Mammary microvascular endothelial cell (primary cell): ENCODE data around the gene GIGYF2. TPM values are rescaled to one million over a fixed set of nuclear protein-coding genes. Genes with fewer than 3 reads are reported as not detected.

Source experiments
- total RNA-seq: library from RNA; depleted of rRNA; stranded (reverse); fragments of >200 nt; gene quantifications from 2 replicates; pipeline ENCODE4 v1.2.3, GENCODE V29; 2015

Gene GIGYF2, protein sequence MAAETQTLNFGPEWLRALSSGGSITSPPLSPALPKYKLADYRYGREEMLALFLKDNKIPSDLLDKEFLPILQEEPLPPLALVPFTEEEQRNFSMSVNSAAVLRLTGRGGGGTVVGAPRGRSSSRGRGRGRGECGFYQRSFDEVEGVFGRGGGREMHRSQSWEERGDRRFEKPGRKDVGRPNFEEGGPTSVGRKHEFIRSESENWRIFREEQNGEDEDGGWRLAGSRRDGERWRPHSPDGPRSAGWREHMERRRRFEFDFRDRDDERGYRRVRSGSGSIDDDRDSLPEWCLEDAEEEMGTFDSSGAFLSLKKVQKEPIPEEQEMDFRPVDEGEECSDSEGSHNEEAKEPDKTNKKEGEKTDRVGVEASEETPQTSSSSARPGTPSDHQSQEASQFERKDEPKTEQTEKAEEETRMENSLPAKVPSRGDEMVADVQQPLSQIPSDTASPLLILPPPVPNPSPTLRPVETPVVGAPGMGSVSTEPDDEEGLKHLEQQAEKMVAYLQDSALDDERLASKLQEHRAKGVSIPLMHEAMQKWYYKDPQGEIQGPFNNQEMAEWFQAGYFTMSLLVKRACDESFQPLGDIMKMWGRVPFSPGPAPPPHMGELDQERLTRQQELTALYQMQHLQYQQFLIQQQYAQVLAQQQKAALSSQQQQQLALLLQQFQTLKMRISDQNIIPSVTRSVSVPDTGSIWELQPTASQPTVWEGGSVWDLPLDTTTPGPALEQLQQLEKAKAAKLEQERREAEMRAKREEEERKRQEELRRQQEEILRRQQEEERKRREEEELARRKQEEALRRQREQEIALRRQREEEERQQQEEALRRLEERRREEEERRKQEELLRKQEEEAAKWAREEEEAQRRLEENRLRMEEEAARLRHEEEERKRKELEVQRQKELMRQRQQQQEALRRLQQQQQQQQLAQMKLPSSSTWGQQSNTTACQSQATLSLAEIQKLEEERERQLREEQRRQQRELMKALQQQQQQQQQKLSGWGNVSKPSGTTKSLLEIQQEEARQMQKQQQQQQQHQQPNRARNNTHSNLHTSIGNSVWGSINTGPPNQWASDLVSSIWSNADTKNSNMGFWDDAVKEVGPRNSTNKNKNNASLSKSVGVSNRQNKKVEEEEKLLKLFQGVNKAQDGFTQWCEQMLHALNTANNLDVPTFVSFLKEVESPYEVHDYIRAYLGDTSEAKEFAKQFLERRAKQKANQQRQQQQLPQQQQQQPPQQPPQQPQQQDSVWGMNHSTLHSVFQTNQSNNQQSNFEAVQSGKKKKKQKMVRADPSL (N-terminal part only)
- 28.2 and 33.0 TPM in 2 replicates for total RNA-seq

DNA sequence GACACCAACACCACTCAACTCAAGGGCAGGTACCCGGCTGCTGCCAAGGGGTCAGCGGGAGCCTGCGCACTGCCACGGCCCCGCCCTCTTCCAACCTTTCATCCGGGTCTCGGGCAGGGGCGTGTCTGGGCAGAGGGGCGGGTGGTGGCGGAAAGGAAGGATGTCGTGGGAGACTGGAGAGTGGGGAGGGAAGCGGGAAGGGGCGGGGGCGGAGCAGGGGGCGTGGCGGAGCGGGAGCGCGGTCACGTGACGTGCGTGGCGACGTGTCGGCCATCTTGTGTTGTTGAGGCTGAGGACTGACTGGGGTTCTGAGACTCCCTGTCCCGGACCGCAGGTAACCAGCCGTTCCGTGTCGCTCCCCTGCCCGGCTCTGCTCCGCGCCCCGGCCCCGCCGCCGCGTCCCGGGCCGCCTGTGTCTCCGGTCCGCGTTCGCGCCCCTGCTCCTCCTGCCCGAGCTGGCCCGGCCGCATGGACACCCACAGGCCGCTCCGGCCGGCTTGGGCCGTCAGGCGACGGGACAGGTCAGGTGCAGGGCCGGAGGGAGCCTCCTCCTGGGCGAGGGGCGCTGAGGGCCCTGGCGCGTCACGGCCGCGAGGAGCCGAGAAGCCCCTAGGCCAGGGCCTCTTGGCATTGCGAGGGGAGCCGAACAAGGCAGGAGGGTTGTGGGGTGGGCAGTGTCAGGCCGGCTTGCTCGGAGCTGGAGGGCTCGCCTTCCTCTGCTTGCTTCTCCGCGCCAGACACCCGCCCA lies at the start of gene GIGYF2:
TSS of gene GIGYF2 (plus strand) at position 273 of the 748 bp plus-strand sequence. CDS start 37,867 bp downstream, outside the sequence.

GRCh38 chr2:232776435-232776834 lies 79.3 kb downstream of the GIGYF2 start, which contains the start of gene KCNJ13:
TSS of gene KCNJ13 (minus strand) at chr2:232776565. CDS start at chr2:232771362, 5,203 bp downstream.

GRCh38 chr2:232870018-232870765 lies 173.1 kb downstream of the GIGYF2 start, which contains the start of gene SNORC:
TSS of gene SNORC (plus strand) at chr2:232870264. CDS start at chr2:232870342, 78 bp downstream.

Other genes with a start within 250 kb of the GIGYF2 start
- not detected in 2 replicates for gene ALPI, start 241.2 kb upstream of the GIGYF2 start, total RNA-seq
- not detected in 2 replicates for gene ECEL1, start 209.5 kb upstream of the GIGYF2 start, total RNA-seq
- gene PRSS56, start 176.9 kb upstream of the GIGYF2 start, total RNA-seq = not detected in 2 replicates
- not detected in 2 replicates for gene CHRND, start 171.2 kb upstream of the GIGYF2 start, total RNA-seq
- not detected in 2 replicates for gene CHRNG, start 157.6 kb upstream of the GIGYF2 start, total RNA-seq
- gene TIGD1, start 146.8 kb upstream of the GIGYF2 start, total RNA-seq = 2.7 and 3.7 TPM in 2 replicates
- 78.0 and 88.3 TPM in 2 replicates for gene EIF4E2, start 146.6 kb upstream of the GIGYF2 start, total RNA-seq
- 0.20 TPM in 1 of 2 replicates, not detected in the other for gene EFHD1, start 63.7 kb upstream of the GIGYF2 start, total RNA-seq
- not detected in 2 replicates for gene KCNJ13, start 79.2 kb downstream of the GIGYF2 start, total RNA-seq
- gene SNORC, start 172.9 kb downstream of the GIGYF2 start, total RNA-seq = 0.10 and 1.6 TPM in 2 replicates